CD8-positive, alpha-beta memory T cell (primary cell): ENCODE measurements around the gene PLAC1. TPM values are rescaled to one million over a fixed set of nuclear protein-coding genes. Genes with fewer than 3 reads are reported as not detected.

ENCODE experiments used
- CTCF ChIA-PET: fragments of 350-600 bp; sonication (Branson Sonifier 250); formaldehyde crosslinking; loops from one replicate; lab custom pipeline; 2021; ENCODE audit warnings: antibody characterized with exemption; lab: Charles Lee
- POLR2A ChIA-PET: fragments of 350-600 bp; sonication (Branson Sonifier 250); formaldehyde crosslinking; loops from one replicate; lab custom pipeline; 2021; ENCODE audit warnings: antibody characterized with exemption; lab: Charles Lee
- DNase-seq, 5 donors: peaks; one replicate each; pipeline versions ENCODE4 v3.0.0 to v3.0.0-alpha.2; 2020 to 2022; ENCODE audit warnings: mixed read lengths in 1 of 5
- H3K27ac ChIP-seq: one replicate; pipeline ENCODE4 v1.7.0; 2013; ENCODE audit warnings: low read depth, mild to moderate bottlenecking, low read length, moderate library complexity
- H3K27me3 ChIP-seq: 2 replicates; pipeline ENCODE4 v1.7.0; 2013; ENCODE audit warnings: low read length, mild to moderate bottlenecking; ENCODE audit not compliant: insufficient read depth, poor library complexity, severe bottlenecking
- H3K36me3 ChIP-seq: 2 replicates; pipeline ENCODE4 v1.7.0; 2013; ENCODE audit warnings: mild to moderate bottlenecking, low read length, moderate library complexity; ENCODE audit not compliant: insufficient read depth
- H3K4me1 ChIP-seq: 2 replicates; pipeline ENCODE4 v1.7.0; 2013; ENCODE audit warnings: mild to moderate bottlenecking, low read length, moderate library complexity; ENCODE audit not compliant: insufficient read depth
- H3K4me3 ChIP-seq: 2 replicates; pipeline ENCODE4 v1.7.0; 2013; ENCODE audit warnings: mild to moderate bottlenecking, low read length
- H3K9me3 ChIP-seq: 2 replicates; pipeline ENCODE4 v1.7.0; 2013; ENCODE audit warnings: mild to moderate bottlenecking, low read length
- H3K27ac Mint-ChIP-seq, 8 donors: one replicate each; pipeline ENCODE4 v1.8.0; 2020 to 2021; ENCODE audit warnings: mixed read lengths in 8 of 8, mild to moderate bottlenecking in 6 of 8, inconsistent platforms in 3 of 8, moderate library complexity in 3 of 8
- H3K27me3 Mint-ChIP-seq, 2 donors: one replicate each; pipeline ENCODE4 v1.8.0; 2020 to 2021; ENCODE audit warnings: mixed read lengths in 2 of 2, mild to moderate bottlenecking in 1 of 2, moderate library complexity in 1 of 2
- H3K36me3 Mint-ChIP-seq, 3 donors: one replicate each; pipeline ENCODE4 v1.8.0; 2020 to 2021; ENCODE audit warnings: mixed read lengths in 3 of 3, inconsistent platforms in 1 of 3, mild to moderate bottlenecking in 1 of 3
- H3K4me1 Mint-ChIP-seq, 3 donors: one replicate each; pipeline ENCODE4 v1.8.0; 2020 to 2021; ENCODE audit warnings: mixed read lengths in 3 of 3, inconsistent platforms in 1 of 3, mild to moderate bottlenecking in 1 of 3
- H3K4me3 Mint-ChIP-seq, 7 donors: one replicate each; pipeline ENCODE4 v1.8.0; 2020 to 2021; ENCODE audit warnings: mixed read lengths in 7 of 7, mild to moderate bottlenecking in 6 of 7, moderate library complexity in 4 of 7, inconsistent platforms in 2 of 7
- H3K9me3 Mint-ChIP-seq, 5 donors: one replicate each; pipeline ENCODE4 v1.8.0; 2020 to 2022; ENCODE audit warnings: mixed read lengths in 5 of 5, mild to moderate bottlenecking in 3 of 5, moderate library complexity in 2 of 5, inconsistent platforms in 1 of 5
- polyA plus RNA-seq: library from polyadenylated mRNA; unstranded; fragments of 300-500 nt; fragmentation: Illumina TruSeq; gene quantifications from one replicate; pipeline ENCODE4 v1.2.3, GENCODE V29; 2021
- total RNA-seq, 2 experiments: library from RNA; stranded (reverse); gene quantifications; one replicate each; pipeline ENCODE4 v1.2.3, GENCODE V29; 2021

The PLAC1 gene
- total and polyA plus RNA-seq, 3 experiments from 2014 or later = not detected

DNA sequence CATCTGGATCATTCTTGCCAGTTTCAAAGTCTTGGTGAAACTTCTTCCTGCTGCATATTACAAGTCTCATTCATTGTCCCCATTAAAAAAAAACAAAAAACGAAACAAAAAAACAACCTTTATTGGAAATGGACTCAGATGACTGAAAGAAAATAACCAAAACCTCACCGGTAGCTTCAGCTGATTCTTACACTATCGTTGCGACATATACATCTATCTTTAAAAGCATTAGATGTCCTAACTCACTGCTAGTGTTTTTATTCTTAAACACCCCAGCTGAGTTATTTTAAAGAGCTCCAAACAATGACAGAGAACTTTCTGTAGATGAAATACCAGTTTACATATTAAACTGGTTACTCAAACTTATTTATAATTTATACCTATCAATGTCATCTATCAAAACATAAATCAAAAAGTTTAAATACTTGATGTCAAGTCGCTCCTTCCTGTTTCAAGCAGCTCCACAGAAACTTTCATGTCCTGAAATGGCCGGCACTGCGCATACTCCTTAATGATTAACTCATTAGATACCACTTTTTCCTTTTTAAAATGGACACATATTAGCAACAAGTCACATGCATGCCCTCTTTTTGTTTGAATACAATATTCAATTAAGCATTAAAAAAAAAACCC is 111.1 kb downstream of the PLAC1 start:
- Mint-ChIP-seq H3K36me3 (no peaks in the 10 kb centered on the region), H3K27ac (no peak overlapping the region), H3K4me3 (no peak overlapping the region), H3K27me3 (peaks cover 46 to 57% of the 10 kb centered on the region in 2 donors), H3K4me1 (peaks cover 20 to 29% (median 23%) of the 10 kb centered on the region in 3 donors), H3K9me3 (peaks cover 0 to 4% (median 3%) of the 10 kb centered on the region in 5 donors)
- no peak for DNase-seq
- H3K9me3 ChIP-seq = no peaks in the 10 kb centered on the region
- H3K4me3 ChIP-seq = no peak overlapping the region
- H3K36me3 ChIP-seq = no peaks in the 10 kb centered on the region
- H3K27me3 ChIP-seq = peaks cover 24% of the 10 kb centered on the region
- ChIA-PET POLR2A (no interaction called here), CTCF (no interaction called here)
- peaks cover 13% of the 10 kb centered on the region for H3K4me1 ChIP-seq
- H3K27ac ChIP-seq = no peak overlapping the region

GRCh38 chrX:134546187-134546586 is 112.1 kb downstream of the PLAC1 start:
- Mint-ChIP-seq H3K27me3 (peaks cover 46 to 54% of the 10 kb centered on the region in 2 donors), H3K4me3 (no peak overlapping the region), H3K27ac (no peak overlapping the region), H3K4me1 (peaks cover 20 to 29% (median 23%) of the 10 kb centered on the region in 3 donors), H3K9me3 (peaks cover 0 to 4% (median 3%) of the 10 kb centered on the region in 5 donors), H3K36me3 (no peaks in the 10 kb centered on the region)
- no peak overlapping the region for H3K27ac ChIP-seq
- H3K27me3 ChIP-seq = peaks cover 24% of the 10 kb centered on the region
- H3K4me1 ChIP-seq = peaks cover 13% of the 10 kb centered on the region
- DNase-seq = no peak
- no peak overlapping the region for H3K4me3 ChIP-seq
- H3K36me3 ChIP-seq = no peaks in the 10 kb centered on the region
- no peaks in the 10 kb centered on the region for H3K9me3 ChIP-seq
- ChIA-PET POLR2A (no interaction called here), CTCF (no interaction called here)

DNA sequence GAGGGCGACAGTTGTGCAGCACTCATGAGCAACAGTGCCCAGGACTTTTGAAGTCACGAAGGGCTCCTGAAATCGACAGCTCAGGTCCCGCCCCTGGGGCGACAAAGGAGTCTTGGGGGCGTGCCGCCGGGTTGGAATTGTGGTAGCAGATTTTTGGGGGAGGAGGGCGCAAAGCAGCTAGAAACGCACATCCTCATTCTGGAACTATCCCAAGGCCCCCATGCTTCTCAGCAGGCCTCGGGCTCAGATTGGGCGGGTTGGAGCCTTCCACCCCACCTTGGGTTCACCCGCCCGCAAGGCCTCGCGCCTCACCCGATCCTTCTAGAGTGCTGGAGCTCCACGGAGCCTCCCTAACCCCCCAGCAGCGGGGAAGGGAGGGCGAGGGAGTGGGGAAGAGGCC is 112.8 kb downstream of the PLAC1 start:
- peaks cover 22% of the 10 kb centered on the region for H3K27me3 ChIP-seq
- Mint-ChIP-seq H3K4me1 (peaks cover 19 to 28% (median 22%) of the 10 kb centered on the region in 3 donors), H3K27me3 (peaks cover 45 to 52% of the 10 kb centered on the region in 2 donors), H3K4me3 (no peak overlapping the region), H3K27ac (no peak overlapping the region), H3K9me3 (peaks cover 0 to 4% (median 3%) of the 10 kb centered on the region in 5 donors), H3K36me3 (no peaks in the 10 kb centered on the region)
- DNase-seq = no peak
- H3K4me1 ChIP-seq = peaks cover 13% of the 10 kb centered on the region
- no peaks in the 10 kb centered on the region for H3K36me3 ChIP-seq
- no peak overlapping the region for H3K4me3 ChIP-seq
- no peaks in the 10 kb centered on the region for H3K9me3 ChIP-seq
- ChIA-PET POLR2A (no interaction called here), CTCF (no interaction called here)
- no peak overlapping the region for H3K27ac ChIP-seq

GRCh38 chrX:134544513-134545151 is 113.6 kb downstream of the PLAC1 start:
- peak overlapping the region in 1 of 7 donors; percentile 78 for H3K4me3 Mint-ChIP-seq
- no peaks in the 10 kb centered on the region for H3K36me3 Mint-ChIP-seq
- no peak overlapping the region for H3K27ac ChIP-seq
- H3K27ac Mint-ChIP-seq = no peak overlapping the region
- H3K27me3 Mint-ChIP-seq = peaks cover 40 to 45% of the 10 kb centered on the region in 2 donors
- peaks cover 20% of the 10 kb centered on the region for H3K27me3 ChIP-seq
- peaks cover 13% of the 10 kb centered on the region for H3K4me1 ChIP-seq
- H3K9me3 ChIP-seq = no peaks in the 10 kb centered on the region
- POLR2A ChIA-PET = no interaction called here
- H3K4me3 ChIP-seq = no peak overlapping the region
- H3K36me3 ChIP-seq = no peaks in the 10 kb centered on the region
- peaks cover 13 to 20% (median 13%) of the 10 kb centered on the region in 3 donors for H3K4me1 Mint-ChIP-seq
- DNase-seq = no peak
- CTCF ChIA-PET = no interaction called here
- H3K9me3 Mint-ChIP-seq = peaks cover 0 to 4% (median 0%) of the 10 kb centered on the region in 5 donors

DNA sequence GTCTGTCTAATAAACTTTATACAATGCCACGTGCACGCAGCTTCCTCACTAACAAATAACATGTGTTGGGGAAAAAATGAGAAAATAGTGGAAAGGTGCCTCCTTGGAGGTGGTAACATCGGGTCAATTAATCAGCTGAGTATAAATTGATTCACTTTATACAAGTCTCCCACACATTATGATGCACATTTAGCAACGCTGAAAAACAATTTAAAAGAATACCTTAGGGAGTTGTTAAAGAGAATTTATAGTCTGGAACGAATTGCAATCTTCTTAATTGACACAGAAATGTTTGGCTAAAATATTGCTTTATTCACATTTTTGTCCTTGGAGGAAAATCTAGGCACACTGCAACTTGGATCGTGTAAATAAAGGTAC is 114.1 kb downstream of the PLAC1 start:
- Histone ChIP-seq H3K27ac (no peak overlapping the region), H3K4me1 (peaks cover 12% of the 10 kb centered on the region), H3K36me3 (no peaks in the 10 kb centered on the region), H3K27me3 (peaks cover 20% of the 10 kb centered on the region), H3K4me3 (no peak overlapping the region), H3K9me3 (no peaks in the 10 kb centered on the region)
- peaks cover 0 to 4% (median 0%) of the 10 kb centered on the region in 5 donors for H3K9me3 Mint-ChIP-seq
- H3K4me1 Mint-ChIP-seq = peaks cover 12 to 18% (median 12%) of the 10 kb centered on the region in 3 donors
- no peaks in the 10 kb centered on the region for H3K36me3 Mint-ChIP-seq
- H3K27me3 Mint-ChIP-seq = peaks cover 38 to 44% of the 10 kb centered on the region in 2 donors
- H3K27ac Mint-ChIP-seq = no peak overlapping the region
- POLR2A ChIA-PET = no interaction called here
- H3K4me3 Mint-ChIP-seq = no peak overlapping the region
- DNase-seq = no peak
- CTCF ChIA-PET = no interaction called here

DNA sequence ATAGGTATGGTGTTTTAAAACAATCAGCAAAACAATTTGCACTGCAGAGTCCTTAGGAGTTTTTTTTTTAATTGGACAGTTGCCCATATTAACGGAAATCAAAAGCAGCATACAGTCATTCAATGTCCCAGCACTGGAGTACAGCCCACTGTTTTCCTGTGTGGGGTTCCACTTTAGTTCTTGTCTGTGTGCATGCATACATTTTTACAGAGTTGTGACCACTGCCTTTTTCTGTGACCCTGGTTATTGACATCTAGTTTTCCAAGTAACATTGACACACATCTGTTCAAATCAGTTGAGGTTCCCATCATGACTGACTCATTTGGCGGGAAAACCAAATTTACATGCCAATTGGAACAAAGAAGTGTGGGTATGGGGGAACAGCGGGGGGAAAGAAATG is 115.0 kb downstream of the PLAC1 start:
- POLR2A ChIA-PET = no interaction called here
- CTCF ChIA-PET = no interaction called here
- no peaks in the 10 kb centered on the region for H3K36me3 Mint-ChIP-seq

GRCh38 chrX:134542485-134542884 is 115.8 kb downstream of the PLAC1 start:
- H3K36me3 Mint-ChIP-seq = no peaks in the 10 kb centered on the region

More for the DNA sequence above, 115.0 kb downstream of the PLAC1 start:
- Histone ChIP-seq H3K4me1 (peaks cover 4% of the 10 kb centered on the region), H3K27me3 (peaks cover 14% of the 10 kb centered on the region), H3K9me3 (no peaks in the 10 kb centered on the region), H3K4me3 (no peak overlapping the region), H3K36me3 (no peaks in the 10 kb centered on the region), H3K27ac (no peak overlapping the region)
- peaks cover 0 to under 1% (median 0%) of the 10 kb centered on the region in 5 donors for H3K9me3 Mint-ChIP-seq
- H3K27me3 Mint-ChIP-seq = peaks cover 30 to 38% of the 10 kb centered on the region in 2 donors
- peaks cover 4 to 10% (median 4%) of the 10 kb centered on the region in 3 donors for H3K4me1 Mint-ChIP-seq
- no peak overlapping the region for H3K4me3 Mint-ChIP-seq
- H3K27ac Mint-ChIP-seq = no peak overlapping the region
- no peak for DNase-seq

DNA sequence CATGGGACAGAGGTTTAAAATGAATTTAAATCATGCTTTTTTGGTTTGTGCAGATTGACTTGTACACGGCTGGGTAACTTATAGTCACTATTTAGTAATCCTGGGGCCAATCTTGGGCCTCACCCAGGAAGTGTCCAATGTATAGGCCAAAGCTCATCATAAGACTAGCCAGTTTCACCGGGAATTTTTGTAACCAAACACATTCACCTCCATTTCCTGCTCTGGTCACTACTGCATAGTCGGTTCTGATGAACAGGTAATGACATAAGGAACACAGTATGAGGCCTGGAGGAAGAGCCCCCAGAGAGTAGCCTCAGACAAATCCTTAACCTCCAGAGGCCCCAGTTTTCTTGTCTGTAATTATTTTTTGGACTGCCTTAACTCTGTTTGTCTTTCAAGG is 116.4 kb downstream of the PLAC1 start:
- H3K9me3 ChIP-seq = no peaks in the 10 kb centered on the region
- ChIA-PET POLR2A (no interaction called here), CTCF (no interaction called here)
- H3K36me3 Mint-ChIP-seq = no peaks in the 10 kb centered on the region
- peaks cover 24 to 27% of the 10 kb centered on the region in 2 donors for H3K27me3 Mint-ChIP-seq
- peaks cover 0 to 6% (median 0%) of the 10 kb centered on the region in 3 donors for H3K4me1 Mint-ChIP-seq
- no peaks in the 10 kb centered on the region for H3K4me1 ChIP-seq
- H3K36me3 ChIP-seq = no peaks in the 10 kb centered on the region
- H3K4me3 Mint-ChIP-seq = no peak overlapping the region
- H3K9me3 Mint-ChIP-seq = no peaks in the 10 kb centered on the region
- peaks cover 5% of the 10 kb centered on the region for H3K27me3 ChIP-seq
- peak overlapping the region in 1 of 8 donors; percentile 17 for H3K27ac Mint-ChIP-seq
- no peak for DNase-seq
- no peak overlapping the region for H3K4me3 ChIP-seq
- H3K27ac ChIP-seq = no peak overlapping the region

More at GRCh38 chrX:134542485-134542884, 115.8 kb downstream of the PLAC1 start:
- no peak overlapping the region for H3K4me3 ChIP-seq
- H3K27me3 Mint-ChIP-seq = peaks cover 25 to 33% of the 10 kb centered on the region in 2 donors
- CTCF ChIA-PET = no interaction called here
- peaks cover 10% of the 10 kb centered on the region for H3K27me3 ChIP-seq
- POLR2A ChIA-PET = no interaction called here
- DNase-seq = no peak
- H3K4me1 Mint-ChIP-seq = peaks cover 0 to 6% (median 0%) of the 10 kb centered on the region in 3 donors
- no peaks in the 10 kb centered on the region for H3K36me3 ChIP-seq
- H3K27ac Mint-ChIP-seq = no peak overlapping the region
- no peaks in the 10 kb centered on the region for H3K4me1 ChIP-seq
- H3K9me3 Mint-ChIP-seq = no peaks in the 10 kb centered on the region
- H3K4me3 Mint-ChIP-seq = no peak overlapping the region
- H3K27ac ChIP-seq = no peak overlapping the region
- no peaks in the 10 kb centered on the region for H3K9me3 ChIP-seq
